ENCODE measurements around the gene PTPRK. TPM values are rescaled to one million over a fixed set of nuclear protein-coding genes. Genes with fewer than 3 reads are reported as not detected.

Gene PTPRK
- total RNA-seq, 2 experiments from 2014 or later = not detected

DNA sequence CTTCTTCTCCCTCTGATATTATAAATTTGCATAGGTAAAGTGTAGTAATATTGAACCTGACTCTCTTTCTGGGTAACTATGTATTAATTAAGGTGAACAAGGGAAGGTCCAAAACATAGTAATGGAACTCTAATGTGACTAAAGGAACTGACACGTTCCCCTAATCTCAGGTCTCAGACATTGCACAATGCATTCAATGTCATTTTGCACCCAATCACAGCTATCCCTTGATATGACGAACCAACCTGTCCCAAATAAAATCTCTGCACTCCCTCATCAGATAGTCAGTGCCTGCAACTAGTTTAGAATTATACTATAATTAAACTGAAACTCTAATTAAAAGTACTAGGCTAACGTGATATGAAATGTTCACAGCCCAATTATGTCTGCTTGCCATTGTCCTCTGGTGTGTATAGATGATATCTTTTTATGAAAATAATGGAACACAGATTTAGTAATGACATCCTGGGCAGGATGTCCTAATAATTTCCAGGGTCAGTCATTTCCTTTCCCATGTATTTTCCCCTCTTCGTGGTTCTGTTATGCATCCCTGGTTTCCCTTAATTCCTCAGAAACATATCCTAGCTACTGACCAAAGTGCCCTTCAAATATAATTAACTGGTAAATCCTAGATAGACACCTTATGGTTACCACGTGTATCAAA is 36.8 kb downstream of the PTPRK start:
- ChIA-PET CTCF (ENCODE audit: unreplicated experiment) (no interaction called here), POLR2A (interaction anchor here (0.6 kb wide), 1 partner anchor 96 kb away, joined by 3 read pairs; no protein-coding TSS in a partner anchor)
- DNase-seq (ENCODE audit: low spot score) = no peak
- Histone ChIP-seq H3K79me2 (ENCODE audit: insufficient read depth, low read depth, low read length) (no peaks in the 10 kb centered on the region), H3K27ac (ENCODE audit: low read depth, low read length, poor library complexity, severe bottlenecking) (no peak overlapping the region), H3K9me2 (ENCODE audit: insufficient read depth, low read length) (no peaks in the 10 kb centered on the region), H3K4me1 (ENCODE audit: insufficient read depth, low read length, poor library complexity, severe bottlenecking) (no peaks in the 10 kb centered on the region), H3K4me2 (ENCODE audit: low read length) (no peak overlapping the region), H3K9me3 (ENCODE audit: low read length) (no peaks in the 10 kb centered on the region), H4K20me1 (ENCODE audit: insufficient read depth, low read length) (no peaks in the 10 kb centered on the region), H3K4me3 (ENCODE audit: low read depth, low read length, poor library complexity, severe bottlenecking) (no peak overlapping the region), H2AFZ (ENCODE audit: low read length) (no peak overlapping the region), H3K36me3 (ENCODE audit: insufficient read depth, low read length) (no peaks in the 10 kb centered on the region)
- BruUV-seq (replicated peaks) = no TSS peak
- intact Hi-C loops (cut with micrococcal nuclease; ENCODE audit: unreplicated experiment) = no loop called here
- no peak for TF ChIP-seq EZH2phosphoT487 (IDR thresholded peaks at IDR 0.05; ENCODE audit: borderline replicate concordance, low read depth, low read length)
- TF ChIP-seq, protein P1, sequence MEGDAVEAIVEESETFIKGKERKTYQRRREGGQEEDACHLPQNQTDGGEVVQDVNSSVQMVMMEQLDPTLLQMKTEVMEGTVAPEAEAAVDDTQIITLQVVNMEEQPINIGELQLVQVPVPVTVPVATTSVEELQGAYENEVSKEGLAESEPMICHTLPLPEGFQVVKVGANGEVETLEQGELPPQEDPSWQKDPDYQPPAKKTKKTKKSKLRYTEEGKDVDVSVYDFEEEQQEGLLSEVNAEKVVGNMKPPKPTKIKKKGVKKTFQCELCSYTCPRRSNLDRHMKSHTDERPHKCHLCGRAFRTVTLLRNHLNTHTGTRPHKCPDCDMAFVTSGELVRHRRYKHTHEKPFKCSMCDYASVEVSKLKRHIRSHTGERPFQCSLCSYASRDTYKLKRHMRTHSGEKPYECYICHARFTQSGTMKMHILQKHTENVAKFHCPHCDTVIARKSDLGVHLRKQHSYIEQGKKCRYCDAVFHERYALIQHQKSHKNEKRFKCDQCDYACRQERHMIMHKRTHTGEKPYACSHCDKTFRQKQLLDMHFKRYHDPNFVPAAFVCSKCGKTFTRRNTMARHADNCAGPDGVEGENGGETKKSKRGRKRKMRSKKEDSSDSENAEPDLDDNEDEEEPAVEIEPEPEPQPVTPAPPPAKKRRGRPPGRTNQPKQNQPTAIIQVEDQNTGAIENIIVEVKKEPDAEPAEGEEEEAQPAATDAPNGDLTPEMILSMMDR (conservative IDR thresholded peaks at IDR 0.05; ENCODE audit: low read length) = no peak

DNA sequence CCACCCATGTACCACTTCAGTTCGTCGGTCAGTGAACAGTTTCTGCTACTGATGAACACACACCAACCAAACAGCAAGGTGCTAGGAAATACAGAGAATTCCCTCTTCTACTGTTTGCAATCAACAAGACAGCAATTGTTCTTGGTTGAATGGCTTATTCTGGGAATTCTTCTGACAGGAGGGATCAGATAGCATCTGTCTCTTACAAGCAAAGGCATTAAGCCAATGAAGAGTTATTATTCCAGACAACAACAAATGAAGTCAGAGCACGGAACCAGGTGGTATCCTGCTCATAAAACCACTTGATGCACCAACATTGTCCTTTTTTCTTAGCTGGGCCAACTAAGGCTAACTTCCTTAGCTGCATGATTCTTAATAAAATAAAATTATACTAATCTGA is 37.8 kb downstream of the PTPRK start:
- ChIA-PET POLR2A (no interaction called here), CTCF (ENCODE audit: unreplicated experiment) (no interaction called here)
- H3K9me3 ChIP-seq (ENCODE audit: low read length) = no peaks in the 10 kb centered on the region
- H2AFZ ChIP-seq (ENCODE audit: low read length) = no peak overlapping the region
- H3K27ac ChIP-seq (ENCODE audit: low read depth, low read length, poor library complexity, severe bottlenecking) = no peak overlapping the region
- TF ChIP-seq EZH2phosphoT487 (IDR thresholded peaks at IDR 0.05; ENCODE audit: borderline replicate concordance, low read depth, low read length) = no peak
- TF ChIP-seq, protein P1 (conservative IDR thresholded peaks at IDR 0.05; ENCODE audit: low read length) = no peak
- no peak overlapping the region for H3K4me3 ChIP-seq (ENCODE audit: low read depth, low read length, poor library complexity, severe bottlenecking)
- H3K4me2 ChIP-seq (ENCODE audit: low read length) = no peak overlapping the region
- H3K79me2 ChIP-seq (ENCODE audit: insufficient read depth, low read depth, low read length) = no peaks in the 10 kb centered on the region
- no peaks in the 10 kb centered on the region for H4K20me1 ChIP-seq (ENCODE audit: insufficient read depth, low read length)
- no peak for DNase-seq (ENCODE audit: low spot score)
- H3K9me2 ChIP-seq (ENCODE audit: insufficient read depth, low read length) = no peaks in the 10 kb centered on the region
- BruUV-seq (replicated peaks) = no TSS peak
- no peaks in the 10 kb centered on the region for H3K36me3 ChIP-seq (ENCODE audit: insufficient read depth, low read length)
- intact Hi-C loops (cut with micrococcal nuclease; ENCODE audit: unreplicated experiment) = no loop called here
- H3K4me1 ChIP-seq (ENCODE audit: insufficient read depth, low read length, poor library complexity, severe bottlenecking) = no peaks in the 10 kb centered on the region

- H3K4me2 ChIP-seq (ENCODE audit: low read length) = no peak overlapping the region
- H3K27ac ChIP-seq (ENCODE audit: low read depth, low read length, poor library complexity, severe bottlenecking) = no peak overlapping the region
- ChIA-PET POLR2A (interaction anchor here (1.5 kb wide), 1 partner anchor 446 kb away, joined by 4 read pairs; no protein-coding TSS in a partner anchor), CTCF (ENCODE audit: unreplicated experiment) (no interaction called here)
- H2AFZ ChIP-seq (ENCODE audit: low read length) = no peak overlapping the region
- intact Hi-C loops (cut with micrococcal nuclease; ENCODE audit: unreplicated experiment) = no loop called here
- H3K79me2 ChIP-seq (ENCODE audit: insufficient read depth, low read depth, low read length) = no peaks in the 10 kb centered on the region
- no TSS peak for BruUV-seq (replicated peaks)
- H3K4me1 ChIP-seq (ENCODE audit: insufficient read depth, low read length, poor library complexity, severe bottlenecking) = no peaks in the 10 kb centered on the region
- DNase-seq (ENCODE audit: low spot score) = no peak
- H3K4me3 ChIP-seq (ENCODE audit: low read depth, low read length, poor library complexity, severe bottlenecking) = no peak overlapping the region
- H3K9me3 ChIP-seq (ENCODE audit: low read length) = no peaks in the 10 kb centered on the region
- TF ChIP-seq, protein P1 (conservative IDR thresholded peaks at IDR 0.05; ENCODE audit: low read length) = no peak
- no peak for TF ChIP-seq EZH2phosphoT487 (IDR thresholded peaks at IDR 0.05; ENCODE audit: borderline replicate concordance, low read depth, low read length)
- H4K20me1 ChIP-seq (ENCODE audit: insufficient read depth, low read length) = no peaks in the 10 kb centered on the region
- no peaks in the 10 kb centered on the region for H3K36me3 ChIP-seq (ENCODE audit: insufficient read depth, low read length)
- H3K9me2 ChIP-seq (ENCODE audit: insufficient read depth, low read length) = no peaks in the 10 kb centered on the region
Measured at GRCh38 chr6:128479991-128480390, 40.4 kb downstream of the PTPRK start.
